Activated T-cell treated with anti-CD3 and anti-CD28 coated beads, Interleukin-2, amount 50 U/mL, for 1 hour (primary cell): ENCODE data around the gene ZNF391.
"Not testable (repeated sequence)": the region's sequence is repeated elsewhere in the genome, so short reads cannot be mapped to it uniquely, and the experiment has no call there.

Source experiments
- DNase-seq: peaks from one replicate; pipeline ENCODE4 v3.0.0-alpha.2; 2020

Gene ZNF391

DNA sequence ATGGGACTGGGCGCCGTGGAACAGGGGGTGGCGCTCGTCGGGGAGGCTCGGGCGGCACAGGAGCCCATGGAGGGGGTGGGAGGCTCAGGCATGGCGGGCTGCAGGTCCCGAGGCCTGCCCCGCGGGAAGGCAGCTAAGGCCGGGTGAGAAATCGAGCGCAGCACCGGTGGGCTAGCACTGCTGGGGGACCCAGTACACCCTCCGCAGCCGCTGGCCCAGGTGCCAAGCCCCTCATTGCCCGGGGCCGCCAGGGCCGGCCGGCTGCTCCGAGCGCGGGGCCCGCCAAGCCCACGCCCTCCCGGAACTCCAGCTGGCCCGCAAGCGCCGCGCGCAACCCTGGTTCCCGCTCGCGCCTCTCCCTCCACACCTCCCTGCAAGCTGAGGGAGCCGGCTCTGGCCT lies 36.3 kb downstream of the ZNF391 start:
- DNase-seq: not testable (repeated sequence)

DNA sequence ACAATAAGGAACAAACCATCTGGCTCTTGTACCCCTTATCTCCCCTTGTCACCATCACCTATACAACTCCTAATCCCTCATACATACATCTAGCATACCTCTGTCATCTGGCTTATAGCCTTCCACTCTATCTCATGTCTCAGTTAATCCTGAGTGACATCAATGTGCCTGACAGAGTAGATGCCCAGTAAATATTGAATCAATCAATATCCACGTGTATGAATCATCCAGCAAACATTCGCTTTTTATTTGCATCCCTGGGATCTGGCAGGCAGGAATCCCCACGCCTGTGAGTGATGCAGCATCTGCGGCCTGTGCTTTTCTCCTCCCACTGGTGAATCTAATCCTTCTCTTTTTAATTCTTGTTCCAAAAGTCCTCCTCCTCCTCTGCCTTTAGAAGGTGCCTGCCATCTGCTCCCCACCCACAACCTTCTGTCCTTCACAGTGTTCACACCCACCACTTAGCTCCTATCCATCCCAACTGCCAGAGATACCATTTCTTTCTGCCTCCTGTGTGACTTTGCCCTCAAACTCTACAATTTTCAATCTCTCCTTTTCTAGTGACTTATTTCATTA lies 37.6 kb downstream of the ZNF391 start:
- DNase-seq: no peak

- DNase-seq: no peak
Measured at GRCh38 chr6:27428502-27428901, 39.9 kb downstream of the ZNF391 start.

DNA sequence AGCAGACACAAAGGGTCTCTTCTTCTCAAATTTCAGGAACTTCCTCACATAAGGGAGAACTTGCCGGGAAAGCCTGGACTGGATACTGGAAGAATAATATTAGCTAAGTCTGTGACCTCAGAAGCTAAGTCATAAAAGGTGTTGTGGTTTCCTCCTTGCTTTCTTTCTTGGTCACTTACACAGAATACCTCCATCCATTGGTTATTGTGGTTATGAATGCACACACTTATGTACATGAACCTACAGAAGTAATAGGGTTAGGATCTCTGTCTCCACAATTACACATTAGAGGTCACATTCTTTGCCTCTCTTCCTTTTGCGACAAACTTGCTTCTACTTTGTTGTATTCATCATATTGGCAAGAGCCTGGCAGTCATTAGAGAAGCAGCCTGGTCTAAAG lies 40.4 kb downstream of the ZNF391 start:
- DNase-seq: no peak

DNA sequence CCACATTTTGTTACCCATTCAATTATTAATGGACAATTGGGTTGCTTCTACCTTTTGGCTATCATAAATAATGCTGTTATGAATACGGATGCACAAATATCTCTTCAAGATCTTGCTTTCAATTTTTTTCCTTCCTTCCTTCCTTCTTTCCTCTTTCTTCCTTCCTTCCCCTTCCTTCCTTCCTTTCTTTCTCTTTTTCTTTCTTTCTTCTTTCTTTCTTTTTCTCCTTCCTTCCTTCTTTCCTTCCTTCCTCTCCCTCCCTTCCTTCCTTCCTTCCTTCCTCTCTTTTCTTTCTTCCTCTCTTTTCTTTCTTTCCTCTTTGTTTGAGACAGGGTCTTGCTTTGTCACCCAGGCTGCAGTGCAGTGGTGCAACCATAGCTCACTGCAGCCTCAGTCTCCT lies 45.2 kb downstream of the ZNF391 start:
- no peak for DNase-seq

- no peak for DNase-seq
Measured at GRCh38 chr6:27439371-27439770, 50.8 kb downstream of the ZNF391 start.

DNA sequence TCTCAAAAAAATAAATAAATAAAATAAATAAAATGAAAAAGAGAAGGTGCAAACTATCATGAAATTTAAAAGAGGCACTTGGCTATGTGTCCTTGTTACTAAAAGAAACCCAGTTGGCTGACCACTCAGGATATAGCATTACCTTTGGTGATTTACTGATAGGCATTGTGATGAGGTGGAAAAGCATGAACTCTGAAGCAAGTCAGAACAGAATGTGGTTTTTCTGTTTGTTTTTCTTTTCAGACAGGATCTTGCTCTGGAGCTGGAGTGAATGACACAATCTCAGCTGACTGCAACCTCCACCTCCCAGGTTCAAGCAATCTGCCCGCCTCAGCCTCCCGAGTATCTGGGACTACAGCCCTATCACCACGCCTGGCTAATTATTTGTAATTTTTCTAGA lies 52.4 kb downstream of the ZNF391 start:
- DNase-seq: no peak

DNA sequence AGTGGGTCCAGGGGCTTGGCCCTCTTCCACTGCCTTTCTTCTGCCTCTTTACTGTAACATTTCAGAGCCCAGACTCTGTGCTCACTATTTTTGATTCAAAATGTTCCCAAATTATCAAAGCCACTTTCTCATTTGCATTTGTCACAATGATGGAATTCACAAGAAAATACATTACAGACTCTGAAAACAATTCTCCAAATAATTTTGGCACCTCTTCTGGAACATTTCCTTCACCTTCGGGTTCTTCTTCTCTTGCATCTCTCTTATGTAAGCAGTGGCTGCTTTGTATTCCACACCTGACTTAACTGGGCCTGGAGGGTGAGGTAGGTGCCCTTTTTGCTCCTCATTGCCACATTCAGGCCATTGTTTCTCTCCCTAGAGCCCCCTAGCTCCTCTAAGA lies 54.4 kb downstream of the ZNF391 start:
- no peak for DNase-seq

- DNase-seq: no peak
Measured at GRCh38 chr6:27448456-27448855, 59.9 kb downstream of the ZNF391 start.

DNA sequence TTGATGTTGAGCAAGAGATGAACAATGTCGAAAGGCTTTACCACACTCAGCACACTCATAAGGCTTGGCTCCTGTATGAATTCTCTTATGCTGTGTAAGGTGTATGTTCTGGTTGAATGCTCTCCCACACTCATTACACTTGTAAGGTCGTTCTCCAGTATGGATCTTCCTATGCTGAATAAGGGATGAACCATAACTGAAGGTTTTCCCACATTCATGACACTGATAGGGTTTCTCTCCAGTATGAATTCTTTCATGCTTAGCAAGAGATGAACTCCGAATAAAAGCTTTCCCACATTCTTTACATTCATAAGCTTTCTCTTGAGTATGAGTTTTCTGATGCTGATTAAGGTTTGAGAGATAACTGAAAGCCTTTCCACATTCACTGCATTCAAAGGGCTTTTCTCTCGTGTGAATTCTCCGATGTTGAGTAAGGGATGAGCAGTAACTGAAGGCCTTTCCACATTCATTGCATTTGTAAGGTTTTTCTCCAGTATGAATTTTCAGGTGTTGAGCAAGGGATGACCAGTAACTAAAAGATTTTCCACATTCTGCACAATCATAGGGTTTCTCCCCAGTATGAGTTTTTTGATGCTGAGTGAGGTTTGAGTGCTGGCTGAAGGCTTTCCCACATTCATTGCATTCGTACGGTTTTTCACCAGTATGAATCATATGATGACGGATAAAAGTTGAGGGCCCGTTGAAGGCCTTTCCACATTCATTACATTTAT lies 63.3 kb downstream of the ZNF391 start:
- DNase-seq: no peak

DNA sequence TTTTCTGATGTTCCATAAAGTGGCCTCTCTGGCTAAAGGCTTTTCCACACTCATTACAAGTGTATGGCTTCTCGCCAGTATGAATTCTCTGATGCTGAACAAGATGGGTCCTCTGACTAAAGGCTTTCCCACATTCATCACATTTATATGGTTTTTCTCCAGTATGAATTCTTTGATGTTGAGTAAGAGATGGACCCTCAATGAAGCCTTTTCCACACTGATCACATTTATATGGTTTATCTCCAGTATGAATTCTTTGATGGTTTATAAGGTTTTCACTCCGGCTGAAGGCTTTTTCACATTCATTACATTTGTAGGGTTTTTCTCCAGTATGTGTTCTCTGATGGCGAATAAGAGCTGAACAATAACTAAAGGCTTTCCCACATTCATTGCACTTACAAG lies 63.9 kb downstream of the ZNF391 start:
- no peak for DNase-seq
